Measurements from ENCODE around the gene RPGRIP1L. TPM values are rescaled to one million over a fixed set of nuclear protein-coding genes. Genes with fewer than 3 reads are reported as not detected.

Gene RPGRIP1L
- total and polyA plus RNA-seq, 5 donors = 1.3 to 3.5 (median 3.3) TPM

DNA sequence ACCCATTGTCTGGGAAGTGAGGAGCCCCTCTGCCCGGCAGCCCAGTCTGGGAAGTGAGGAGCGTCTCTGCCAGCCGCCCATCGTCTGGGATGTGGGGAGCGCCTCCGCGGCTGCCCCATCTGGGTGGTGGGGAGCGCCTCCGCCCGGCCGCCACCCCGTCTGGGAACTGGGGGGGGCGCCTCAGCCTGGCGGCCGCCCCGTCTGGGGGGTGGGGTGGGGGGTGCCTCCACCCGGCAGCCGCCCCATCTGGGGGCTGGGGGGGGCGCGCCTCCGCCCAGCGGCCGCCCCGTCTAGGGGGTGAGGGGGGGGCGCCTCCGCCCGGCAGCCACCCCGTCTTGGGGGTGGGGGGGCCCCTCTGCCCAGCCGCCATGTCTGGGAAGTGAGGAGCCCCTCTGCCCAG is 78.4 kb downstream of the RPGRIP1L start:
- intact Hi-C loops (cut with DNase I) = no loop called here
- ATAC-seq (no peak), DNase-seq (no peak)
- Histone ChIP-seq H3K9me3 (ENCODE audit: control insufficient read depth, low read length) (no peaks in the 10 kb centered on the region), H3K4me3 (ENCODE audit: low read length) (no peak overlapping the region), H3K4me1 (ENCODE audit: control insufficient read depth, insufficient read depth, low read length) (no peaks in the 10 kb centered on the region), H3K27ac (ENCODE audit: low read length) (no peak overlapping the region), H3K27me3 (ENCODE audit: control insufficient read depth, insufficient read depth) (no peaks in the 10 kb centered on the region)
- 98% methylated on average over 29 of the region's 29 CpGs for WGBS

DNA sequence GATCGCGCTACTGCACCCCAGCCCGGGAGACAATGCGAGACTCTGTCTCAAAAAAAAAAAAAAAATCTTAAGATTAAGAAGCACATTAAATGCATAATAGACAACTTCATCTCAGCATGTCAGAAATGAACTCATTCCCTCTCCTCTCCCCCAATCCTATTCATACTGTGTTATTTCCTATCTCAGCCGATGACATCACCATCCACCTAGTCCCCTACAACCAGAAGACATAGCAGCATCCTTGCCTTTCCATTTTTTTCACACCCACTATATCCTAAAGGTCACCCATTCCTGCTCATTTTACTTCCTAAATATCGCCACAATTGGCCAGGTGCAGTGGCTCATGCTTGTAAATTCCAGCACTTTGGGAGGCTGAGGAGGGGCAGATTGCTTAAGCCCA is 81.3 kb downstream of the RPGRIP1L start:
- Histone ChIP-seq H3K9me3 (ENCODE audit: control insufficient read depth, low read length) (no peaks in the 10 kb centered on the region), H3K27ac (ENCODE audit: low read length) (no peak overlapping the region), H3K4me1 (ENCODE audit: control insufficient read depth, insufficient read depth, low read length) (no peaks in the 10 kb centered on the region), H3K27me3 (ENCODE audit: control insufficient read depth, insufficient read depth) (no peaks in the 10 kb centered on the region), H3K4me3 (ENCODE audit: low read length) (no peak overlapping the region)
- DNase-seq (no peak), ATAC-seq (no peak)
- intact Hi-C loops (cut with DNase I) = no loop called here
- 97% methylated on average over 6 of the region's 6 CpGs for WGBS

DNA sequence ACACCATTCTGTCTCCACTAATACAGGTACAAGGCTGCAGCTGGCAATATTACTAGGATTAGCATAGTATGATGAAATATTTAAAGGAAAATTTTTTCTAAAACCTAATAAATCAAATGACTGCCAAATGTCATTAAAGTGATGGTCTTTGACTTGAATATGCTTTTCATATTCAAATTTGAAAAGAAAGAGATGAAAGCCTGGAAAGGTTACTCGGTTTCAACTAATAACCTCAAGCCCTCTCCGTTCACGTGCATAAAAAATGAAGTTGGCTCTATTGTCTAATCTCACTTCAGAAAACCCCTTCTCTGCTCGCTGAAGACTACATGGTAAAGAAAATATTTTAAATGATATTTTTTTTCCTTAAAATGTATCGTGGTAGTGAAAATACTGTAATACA is 83.2 kb downstream of the RPGRIP1L start:
- no peak for ATAC-seq
- whole genome bisulfite sequencing = 95% methylated on average over 5 of the region's 5 CpGs
- intact Hi-C loops (cut with DNase I) = no loop called here

DNA sequence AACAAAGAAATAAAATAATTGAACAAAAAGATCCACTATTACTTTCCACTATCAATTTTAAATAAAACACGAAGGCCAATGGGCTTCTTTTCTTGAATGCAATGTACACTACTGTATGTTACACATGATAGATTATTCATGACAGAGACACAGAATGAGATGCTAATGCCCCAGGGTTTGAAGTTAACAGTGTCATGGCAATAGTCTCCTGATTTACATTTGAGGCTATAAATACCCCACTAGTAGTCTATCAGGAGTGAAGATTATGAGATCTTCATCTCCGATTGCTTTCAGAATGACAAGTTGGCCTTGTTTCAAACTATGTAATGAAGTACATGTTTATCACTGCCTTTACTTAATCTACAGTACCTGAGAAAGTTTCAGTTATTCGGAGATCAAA is 84.4 kb downstream of the RPGRIP1L start:
- H3K4me1 ChIP-seq (ENCODE audit: control insufficient read depth, insufficient read depth, low read length) = no peaks in the 10 kb centered on the region
- intact Hi-C loops (cut with DNase I) = no loop called here
- no peak for ATAC-seq
- no peak overlapping the region for H3K27ac ChIP-seq (ENCODE audit: low read length)
- H3K27me3 ChIP-seq (ENCODE audit: control insufficient read depth, insufficient read depth) = no peaks in the 10 kb centered on the region
- no peak overlapping the region for H3K4me3 ChIP-seq (ENCODE audit: low read length)
- H3K9me3 ChIP-seq (ENCODE audit: control insufficient read depth, low read length) = no peaks in the 10 kb centered on the region
- WGBS = 90% methylated on average over 3 of the region's 3 CpGs
- DNase-seq = no peak

More for the DNA sequence above, 83.2 kb downstream of the RPGRIP1L start:
- H3K9me3 ChIP-seq (ENCODE audit: control insufficient read depth, low read length) = no peaks in the 10 kb centered on the region
- no peak overlapping the region for H3K27ac ChIP-seq (ENCODE audit: low read length)
- no peak overlapping the region for H3K4me3 ChIP-seq (ENCODE audit: low read length)
- H3K27me3 ChIP-seq (ENCODE audit: control insufficient read depth, insufficient read depth) = no peaks in the 10 kb centered on the region
- no peaks in the 10 kb centered on the region for H3K4me1 ChIP-seq (ENCODE audit: control insufficient read depth, insufficient read depth, low read length)
- no peak for DNase-seq

DNA sequence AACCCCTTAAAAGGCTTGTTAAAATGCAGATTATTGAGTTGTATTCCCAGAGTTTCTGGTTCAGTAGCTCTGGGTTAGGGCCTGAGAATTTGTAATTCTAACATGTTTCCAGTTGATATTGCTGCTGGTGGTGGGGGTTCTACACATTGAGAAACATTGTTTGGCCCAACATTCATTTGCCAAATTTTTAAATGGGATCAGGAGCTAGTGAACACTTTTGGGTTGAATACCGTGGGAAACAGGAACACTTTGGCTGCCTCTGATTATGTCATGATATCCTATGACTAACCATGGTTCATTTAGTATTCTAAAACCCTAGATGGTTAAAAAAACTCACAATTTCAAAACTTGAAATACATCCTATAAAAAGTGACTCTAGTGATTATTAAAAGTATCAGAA is 89.3 kb downstream of the RPGRIP1L start:
- no peaks in the 10 kb centered on the region for H3K9me3 ChIP-seq (ENCODE audit: control insufficient read depth, low read length)
- no peaks in the 10 kb centered on the region for H3K27me3 ChIP-seq (ENCODE audit: control insufficient read depth, insufficient read depth)
- no peak overlapping the region for H3K4me3 ChIP-seq (ENCODE audit: low read length)
- no peak for DNase-seq
- 72% methylated on average over 1 of the region's 1 CpG for WGBS
- ATAC-seq = no peak
- no peaks in the 10 kb centered on the region for H3K4me1 ChIP-seq (ENCODE audit: control insufficient read depth, insufficient read depth, low read length)
- intact Hi-C loops (cut with DNase I) = no loop called here
- H3K27ac ChIP-seq (ENCODE audit: low read length) = no peak overlapping the region

DNA sequence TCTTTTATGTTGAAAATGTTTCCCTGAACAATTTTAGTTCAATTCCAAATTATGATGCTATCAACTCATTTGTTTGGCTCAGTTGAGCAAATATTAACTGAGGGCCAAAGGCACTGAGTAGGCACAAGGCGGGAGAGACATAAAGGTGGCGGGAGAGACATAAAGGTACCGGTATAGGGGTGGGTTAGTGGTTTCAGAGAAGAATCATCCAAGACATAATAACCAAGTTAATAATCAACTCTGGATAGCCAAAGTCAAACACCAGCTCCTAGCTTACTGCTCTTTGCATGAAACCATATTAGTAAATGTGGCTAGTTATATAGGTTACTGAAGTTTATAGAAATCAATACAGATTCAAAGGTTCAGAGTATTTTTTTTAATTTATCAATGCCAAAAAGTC is 91.7 kb downstream of the RPGRIP1L start:
- Histone ChIP-seq H3K9me3 (ENCODE audit: control insufficient read depth, low read length) (no peaks in the 10 kb centered on the region), H3K4me1 (ENCODE audit: control insufficient read depth, insufficient read depth, low read length) (no peaks in the 10 kb centered on the region), H3K4me3 (ENCODE audit: low read length) (no peak overlapping the region), H3K27me3 (ENCODE audit: control insufficient read depth, insufficient read depth) (no peaks in the 10 kb centered on the region), H3K27ac (ENCODE audit: low read length) (no peak overlapping the region)
- DNase-seq = no peak
- ATAC-seq = no peak
- 100% methylated on average over 3 of the region's 3 CpGs for WGBS
- intact Hi-C loops (cut with DNase I) = no loop called here

DNA sequence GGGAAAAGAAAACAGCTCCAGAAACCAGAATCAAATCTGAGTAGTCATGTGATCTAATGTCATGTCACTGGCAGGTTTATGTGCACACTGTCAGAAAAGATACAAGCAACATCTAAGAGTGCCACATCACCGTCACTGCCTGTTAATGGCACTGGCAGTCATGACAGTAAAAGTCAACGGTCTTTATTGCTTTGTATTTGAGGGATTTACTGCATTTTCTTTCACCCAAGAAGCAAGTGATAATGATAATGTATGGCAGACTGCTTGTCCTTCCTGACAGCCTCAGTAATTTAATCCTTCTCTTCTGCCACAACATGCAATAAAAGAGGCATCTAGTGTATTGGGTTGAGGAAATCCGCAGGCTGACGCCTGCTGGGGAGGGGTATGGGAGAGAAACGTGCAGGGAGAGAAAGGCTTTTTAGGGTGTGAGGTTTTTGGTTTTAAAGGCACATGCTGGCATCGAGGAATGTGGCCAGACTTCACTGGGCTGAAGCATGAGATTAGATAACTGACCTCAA is 92.4 kb downstream of the RPGRIP1L start:
- Histone ChIP-seq H3K4me3 (ENCODE audit: low read length) (no peak overlapping the region), H3K4me1 (ENCODE audit: control insufficient read depth, insufficient read depth, low read length) (no peaks in the 10 kb centered on the region), H3K27me3 (ENCODE audit: control insufficient read depth, insufficient read depth) (no peaks in the 10 kb centered on the region), H3K27ac (ENCODE audit: low read length) (no peak overlapping the region), H3K9me3 (ENCODE audit: control insufficient read depth, low read length) (no peaks in the 10 kb centered on the region)
- ATAC-seq = no peak
- 64% methylated on average over 6 of the region's 6 CpGs for WGBS
- intact Hi-C loops (cut with DNase I) = no loop called here
- no peak for DNase-seq

DNA sequence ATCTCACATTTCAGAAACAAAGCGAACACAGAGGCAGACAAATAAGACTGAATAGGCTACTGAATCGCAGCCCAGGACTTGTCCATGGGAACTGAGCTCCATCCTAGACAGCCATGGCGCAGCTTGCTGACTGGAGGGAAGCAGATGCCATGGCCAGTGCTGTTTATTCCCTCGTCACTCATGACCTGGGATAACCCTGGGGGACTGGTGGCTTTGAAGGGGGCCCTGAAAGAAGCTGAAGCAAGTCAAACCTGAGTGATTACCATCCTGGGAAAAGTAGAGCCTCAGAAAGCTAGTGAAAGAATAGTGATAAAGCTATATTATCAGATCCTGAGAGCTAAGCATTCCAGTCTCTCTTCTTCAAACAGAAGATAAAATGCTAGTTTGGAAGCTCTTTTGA is 94.1 kb downstream of the RPGRIP1L start:
- Histone ChIP-seq H3K27ac (ENCODE audit: low read length) (no peak overlapping the region), H3K4me1 (ENCODE audit: control insufficient read depth, insufficient read depth, low read length) (no peaks in the 10 kb centered on the region)
- 96% methylated on average over 4 of the region's 4 CpGs for WGBS

DNA sequence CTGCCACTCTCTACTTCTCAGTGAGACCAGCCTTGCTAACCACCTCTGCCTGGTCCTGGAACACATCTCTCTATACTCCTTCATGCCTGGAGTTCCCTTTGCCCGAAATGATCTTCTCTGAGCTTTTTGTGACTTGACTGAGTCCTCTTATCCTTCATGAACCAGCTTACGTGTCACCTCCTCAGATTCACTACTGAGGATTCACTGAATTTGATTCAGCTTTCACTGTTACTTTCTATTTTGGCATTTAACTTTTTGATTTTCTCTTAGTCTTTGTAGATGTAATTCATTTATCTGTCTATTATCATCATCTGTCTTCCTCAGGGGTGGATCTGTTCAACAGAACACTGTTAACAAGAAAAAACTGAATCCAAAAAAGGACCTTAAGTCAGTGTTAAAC is 95.6 kb downstream of the RPGRIP1L start:
- no peaks in the 10 kb centered on the region for H3K9me3 ChIP-seq (ENCODE audit: control insufficient read depth, low read length)
- ATAC-seq (no peak), DNase-seq (no peak)
- H3K4me3 ChIP-seq (ENCODE audit: low read length) = no peak overlapping the region
- 92% methylated on average over 2 of the region's 2 CpGs for WGBS
- intact Hi-C loops (cut with DNase I) = no loop called here
- H3K27me3 ChIP-seq (ENCODE audit: control insufficient read depth, insufficient read depth) = no peaks in the 10 kb centered on the region
- H3K27ac ChIP-seq (ENCODE audit: low read length) = no peak overlapping the region
- no peaks in the 10 kb centered on the region for H3K4me1 ChIP-seq (ENCODE audit: control insufficient read depth, insufficient read depth, low read length)

More for the DNA sequence above, 94.1 kb downstream of the RPGRIP1L start:
- no peak for DNase-seq
- no peaks in the 10 kb centered on the region for H3K9me3 ChIP-seq (ENCODE audit: control insufficient read depth, low read length)
- no peak overlapping the region for H3K4me3 ChIP-seq (ENCODE audit: low read length)
- no peak for ATAC-seq
- H3K27me3 ChIP-seq (ENCODE audit: control insufficient read depth, insufficient read depth) = no peaks in the 10 kb centered on the region
- intact Hi-C loops (cut with DNase I) = no loop called here

DNA sequence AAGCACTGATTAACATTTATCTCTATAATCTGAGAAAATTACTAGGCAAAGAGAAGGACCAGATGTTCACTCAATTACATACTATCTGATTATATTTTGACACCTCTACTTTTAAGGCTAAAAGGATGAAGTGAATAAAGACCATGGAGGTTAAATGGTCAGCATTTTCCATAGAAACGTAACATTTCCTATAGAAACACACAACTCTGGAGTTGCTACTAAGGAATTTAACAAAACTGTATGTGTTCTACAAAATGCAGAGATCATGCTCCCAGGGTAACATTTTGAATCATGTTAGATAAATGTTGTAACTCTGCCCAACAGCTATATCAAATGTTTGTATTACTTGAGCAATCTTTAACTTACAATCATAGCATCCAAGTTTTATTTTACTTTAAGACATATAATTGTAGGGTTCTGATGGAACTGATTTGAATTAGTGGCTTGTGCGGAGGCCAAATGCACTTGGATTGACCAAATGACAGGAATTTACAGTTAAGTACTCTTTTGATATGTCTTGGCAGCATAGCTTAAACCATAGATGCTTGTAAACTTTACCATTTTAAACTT is 97.7 kb downstream of the RPGRIP1L start:
- WGBS = 90% methylated on average over 2 of the region's 2 CpGs
- Histone ChIP-seq H3K27me3 (ENCODE audit: control insufficient read depth, insufficient read depth) (no peaks in the 10 kb centered on the region), H3K4me3 (ENCODE audit: low read length) (no peak overlapping the region), H3K4me1 (ENCODE audit: control insufficient read depth, insufficient read depth, low read length) (no peaks in the 10 kb centered on the region), H3K27ac (ENCODE audit: low read length) (no peak overlapping the region), H3K9me3 (ENCODE audit: control insufficient read depth, low read length) (no peaks in the 10 kb centered on the region)
- DNase-seq (no peak), ATAC-seq (no peak)
- intact Hi-C loops (cut with DNase I) = no loop called here

DNA sequence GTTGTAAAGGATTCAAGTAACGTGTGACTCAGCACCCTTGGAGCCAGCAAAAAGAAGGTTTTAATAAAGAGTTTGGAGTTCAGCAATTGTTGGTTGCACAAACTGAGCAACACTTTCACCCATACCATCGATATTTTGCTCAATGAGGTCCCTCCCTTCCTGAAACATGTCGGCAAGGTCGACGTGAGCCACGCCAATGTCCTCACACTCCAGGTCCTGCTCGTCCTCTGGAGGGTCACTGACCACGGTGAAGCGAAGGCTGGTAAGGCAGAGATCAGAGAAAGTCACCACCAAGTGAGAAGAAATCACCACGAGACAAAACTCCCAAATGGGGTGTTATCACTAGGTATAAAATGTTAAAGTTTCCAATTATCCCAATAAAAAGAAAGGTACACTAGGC is 98.3 kb downstream of the RPGRIP1L start:
- H3K4me3 ChIP-seq (ENCODE audit: low read length) = no peak overlapping the region
- H3K4me1 ChIP-seq (ENCODE audit: control insufficient read depth, insufficient read depth, low read length) = no peaks in the 10 kb centered on the region
- WGBS = 93% methylated on average over 10 of the region's 10 CpGs
- H3K27ac ChIP-seq (ENCODE audit: low read length) = no peak overlapping the region
- no peak for ATAC-seq
- DNase-seq = no peak
- H3K9me3 ChIP-seq (ENCODE audit: control insufficient read depth, low read length) = no peaks in the 10 kb centered on the region
- intact Hi-C loops (cut with DNase I) = no loop called here
- no peaks in the 10 kb centered on the region for H3K27me3 ChIP-seq (ENCODE audit: control insufficient read depth, insufficient read depth)

DNA sequence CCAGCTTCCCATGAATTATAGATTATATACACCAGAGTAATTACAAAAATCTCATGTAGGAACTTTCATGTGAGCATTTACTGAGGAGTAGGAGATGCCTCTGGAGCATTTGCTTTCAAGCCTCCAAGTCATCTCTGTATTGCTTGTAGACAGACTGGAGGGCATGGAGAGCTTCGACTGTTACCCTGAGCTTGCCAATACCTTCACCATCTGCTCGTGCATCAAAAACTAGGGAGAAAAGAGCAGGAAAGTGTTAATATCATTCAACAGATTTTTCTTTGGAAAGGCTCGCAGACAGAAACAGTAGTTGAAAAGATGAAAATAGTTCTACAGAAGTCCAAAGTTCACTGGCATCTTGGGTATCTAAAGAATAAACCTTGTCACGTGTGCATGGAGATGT is 101.7 kb downstream of the RPGRIP1L start:
- Histone ChIP-seq H3K27ac (ENCODE audit: low read length) (no peak overlapping the region), H3K27me3 (ENCODE audit: control insufficient read depth, insufficient read depth) (no peaks in the 10 kb centered on the region), H3K4me1 (ENCODE audit: control insufficient read depth, insufficient read depth, low read length) (no peaks in the 10 kb centered on the region), H3K9me3 (ENCODE audit: control insufficient read depth, low read length) (no peaks in the 10 kb centered on the region), H3K4me3 (ENCODE audit: low read length) (no peak overlapping the region)
- no peak for DNase-seq
- intact Hi-C loops (cut with DNase I) = no loop called here
- no peak for ATAC-seq
- WGBS = 95% methylated on average over 4 of the region's 4 CpGs

Data from right cardiac atrium (tissue), 5 donors.